HEK293T (cell line): ENCODE data around the gene PPEF2.

Experiments
- BHLHE40 ChIP-seq: fragments of 450-650 bp; IDR thresholded peaks from 2 replicates; pipeline ENCODE4 v1.6.1; 2016; ENCODE audit warnings: mild to moderate bottlenecking, moderate library complexity, borderline replicate concordance
- CTBP1 ChIP-seq: fragments of 450-650 bp; IDR thresholded peaks from 2 replicates; pipeline ENCODE4 v1.6.1; 2016; ENCODE audit warnings: borderline replicate concordance
- ELF4 ChIP-seq: fragments of 450-650 bp; IDR thresholded peaks from 2 replicates; pipeline ENCODE4 v1.6.1; 2017; ENCODE audit warnings: antibody characterized with exemption
- FOXA1 ChIP-seq: fragments of 450-650 bp; IDR thresholded peaks from 2 replicates; pipeline ENCODE4 v1.6.1; 2016; ENCODE audit warnings: mild to moderate bottlenecking
- FOXK2 ChIP-seq: fragments of 450-650 bp; IDR thresholded peaks from 2 replicates; pipeline ENCODE4 v1.6.1; 2016; ENCODE audit warnings: mild to moderate bottlenecking
- LEF1 ChIP-seq: fragments of 450-650 bp; IDR thresholded peaks from 2 replicates; pipeline ENCODE4 v1.6.1; 2017; ENCODE audit warnings: mild to moderate bottlenecking, borderline replicate concordance
- SP1 ChIP-seq: fragments of 450-650 bp; IDR thresholded peaks from 2 replicates; pipeline ENCODE4 v1.6.1; 2017
- SUZ12 ChIP-seq: fragments of 450-650 bp; IDR thresholded peaks from 2 replicates; pipeline ENCODE4 v1.6.1; 2016; ENCODE audit warnings: mild to moderate bottlenecking
- TARDBP ChIP-seq: fragments of 450-650 bp; IDR thresholded peaks from 2 replicates; pipeline ENCODE4 v1.6.1; 2016
- ZNF384 ChIP-seq: fragments of 450-650 bp; IDR thresholded peaks from 2 replicates; pipeline ENCODE4 v1.6.1; 2016
- TF ChIP-seq, protein P1 (sequence below): fragments of 450-650 bp; IDR thresholded peaks from 2 replicates; pipeline ENCODE4 v1.6.1; 2016

DNA sequence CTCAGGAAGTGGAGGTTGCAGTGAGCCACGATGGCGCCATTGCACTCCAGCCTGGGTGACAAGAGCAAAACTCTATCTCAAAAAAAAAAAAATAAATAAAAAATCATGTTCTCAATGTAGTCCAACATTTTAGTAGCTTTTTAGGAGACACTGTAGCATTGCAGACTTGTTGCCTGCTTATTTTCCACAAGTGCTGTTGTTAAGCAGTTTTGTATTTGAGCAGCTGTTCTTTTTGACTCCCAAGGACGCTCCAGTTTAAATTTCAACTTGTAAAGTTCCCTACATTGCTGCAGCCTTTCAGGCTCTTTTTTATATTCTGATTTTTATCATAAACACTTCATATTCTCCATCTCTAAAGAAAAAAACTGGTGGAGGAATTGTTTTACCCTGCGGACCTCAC, 83.1 kb downstream of the PPEF2 start:
- no peak for TF ChIP-seq SUZ12
- no peak for TF ChIP-seq TARDBP
- no peak for TF ChIP-seq FOXK2
- TF ChIP-seq SP1 = no peak
- TF ChIP-seq, protein P1, sequence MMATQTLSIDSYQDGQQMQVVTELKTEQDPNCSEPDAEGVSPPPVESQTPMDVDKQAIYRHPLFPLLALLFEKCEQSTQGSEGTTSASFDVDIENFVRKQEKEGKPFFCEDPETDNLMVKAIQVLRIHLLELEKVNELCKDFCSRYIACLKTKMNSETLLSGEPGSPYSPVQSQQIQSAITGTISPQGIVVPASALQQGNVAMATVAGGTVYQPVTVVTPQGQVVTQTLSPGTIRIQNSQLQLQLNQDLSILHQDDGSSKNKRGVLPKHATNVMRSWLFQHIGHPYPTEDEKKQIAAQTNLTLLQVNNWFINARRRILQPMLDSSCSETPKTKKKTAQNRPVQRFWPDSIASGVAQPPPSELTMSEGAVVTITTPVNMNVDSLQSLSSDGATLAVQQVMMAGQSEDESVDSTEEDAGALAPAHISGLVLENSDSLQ = no peak
- TF ChIP-seq FOXA1 = no peak
- TF ChIP-seq ZNF384 = no peak
- TF ChIP-seq BHLHE40 = no peak
- TF ChIP-seq CTBP1 = no peak
- no peak for TF ChIP-seq ELF4
- TF ChIP-seq LEF1 = no peak
